NCI-H1048 (cell line): ENCODE data around the gene PRLR.
"Not testable (repeated sequence)": the region's sequence is repeated elsewhere in the genome, so short reads cannot be mapped to it uniquely, and the experiment has no call there.

ENCODE experiments used
- DNase-seq: peaks from one replicate; lab custom pipeline; 2025; lab: John Stamatoyannopoulos, UW

PRLR gene

DNA sequence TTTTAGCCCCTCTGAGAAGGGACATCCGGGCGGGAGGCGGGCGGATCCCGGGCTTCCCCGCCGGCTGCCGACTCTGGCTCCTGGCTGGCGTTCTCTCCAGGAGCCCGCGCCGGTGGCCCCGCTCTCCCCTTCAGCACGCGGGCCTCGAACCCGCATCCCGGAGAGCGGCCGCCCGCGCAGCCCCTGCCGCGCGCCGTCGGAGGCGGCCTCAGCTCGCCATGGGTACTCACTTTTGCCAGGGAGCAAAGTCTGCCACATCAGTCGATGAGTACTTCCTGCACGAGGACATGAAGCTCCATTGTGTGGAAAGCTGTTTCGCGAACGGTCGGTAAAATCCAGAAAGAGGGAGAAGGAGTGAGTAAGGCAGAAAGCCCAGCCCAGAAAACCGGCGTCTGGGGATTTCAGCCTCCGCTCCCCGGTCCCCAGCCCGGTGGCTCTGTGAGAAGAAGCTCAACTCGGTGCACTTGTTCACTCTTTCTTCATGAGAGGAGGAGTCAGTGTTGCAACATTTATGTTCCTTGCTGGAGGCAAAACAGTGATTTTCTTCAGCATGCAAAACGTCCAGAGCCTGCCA is at the start of gene PRLR:
PRLR (minus strand) TSS at position 450 of the 574 bp plus-strand sequence. CDS start 140,867 bp downstream, outside the sequence.
- DNase-seq: no peak

DNA sequence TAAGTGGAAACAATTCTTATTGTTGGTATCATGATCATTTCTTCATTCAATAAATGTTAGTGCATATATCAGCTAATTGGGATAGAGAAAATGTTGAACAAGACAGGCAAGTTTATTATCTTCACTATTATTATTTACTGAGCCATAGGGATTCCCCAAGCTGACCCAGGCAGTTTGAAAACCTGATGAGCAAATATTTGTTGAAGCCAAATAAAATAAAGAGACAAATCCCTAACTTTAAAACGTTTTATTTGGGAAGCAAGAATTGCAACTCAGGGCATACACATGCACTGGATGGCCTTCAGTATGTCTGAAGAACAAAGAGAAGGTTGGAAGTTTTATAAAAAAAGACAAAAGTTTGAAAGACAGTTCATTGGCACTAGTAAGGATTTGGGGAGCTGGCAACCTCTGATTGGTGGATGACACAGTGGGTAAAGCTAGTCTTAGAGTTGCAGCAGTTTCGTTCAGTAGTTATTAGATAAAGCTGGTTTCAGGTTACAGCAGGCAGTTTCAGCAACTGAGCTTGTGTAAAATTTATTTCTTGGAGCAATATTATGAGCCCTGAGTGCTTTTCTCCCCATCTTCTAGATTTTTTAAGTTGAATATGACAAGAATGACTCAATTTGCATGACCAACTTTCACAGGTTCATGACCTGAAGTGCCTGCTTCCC is 44.7 kb upstream of the PRLR start:
- DNase-seq: no peak

DNA sequence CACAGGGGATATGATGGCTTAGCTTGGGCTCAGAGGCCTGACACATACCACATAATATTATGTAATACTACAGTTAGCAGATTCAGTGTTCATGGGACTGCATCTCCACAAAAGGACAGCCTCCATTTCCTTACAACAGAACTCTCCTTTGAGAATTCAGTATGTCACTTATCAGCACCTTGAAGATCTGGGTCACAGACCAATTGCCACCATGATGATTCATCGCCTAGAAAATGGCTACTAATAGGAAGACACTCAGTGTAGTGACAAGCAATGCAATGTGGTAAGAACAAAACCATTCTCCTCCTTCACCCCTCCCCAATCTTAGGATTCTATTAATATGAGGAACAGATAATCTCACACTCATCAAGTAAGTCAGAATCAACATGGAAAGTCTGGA is 38.7 kb upstream of the PRLR start:
- no peak for DNase-seq

DNA sequence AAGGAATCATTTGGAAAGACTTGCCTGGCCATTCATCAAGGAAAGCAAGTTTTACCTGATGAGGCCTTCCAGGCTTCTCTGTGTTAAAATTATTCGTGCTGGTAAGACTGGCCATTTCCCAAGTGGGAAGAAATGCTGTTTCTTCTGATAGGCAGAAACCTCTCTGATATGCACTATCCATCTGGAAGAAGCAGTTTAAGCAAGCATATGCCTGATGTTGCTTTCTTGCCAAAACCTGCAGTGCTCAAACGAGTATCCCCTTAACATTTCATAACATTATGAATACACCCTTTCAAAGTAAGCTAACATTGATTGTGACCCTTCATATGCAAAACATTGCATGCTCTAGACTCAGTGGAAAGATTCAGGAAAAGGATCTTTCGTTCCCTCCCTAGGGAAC is 36.0 kb upstream of the PRLR start:
- DNase-seq: no peak

DNA sequence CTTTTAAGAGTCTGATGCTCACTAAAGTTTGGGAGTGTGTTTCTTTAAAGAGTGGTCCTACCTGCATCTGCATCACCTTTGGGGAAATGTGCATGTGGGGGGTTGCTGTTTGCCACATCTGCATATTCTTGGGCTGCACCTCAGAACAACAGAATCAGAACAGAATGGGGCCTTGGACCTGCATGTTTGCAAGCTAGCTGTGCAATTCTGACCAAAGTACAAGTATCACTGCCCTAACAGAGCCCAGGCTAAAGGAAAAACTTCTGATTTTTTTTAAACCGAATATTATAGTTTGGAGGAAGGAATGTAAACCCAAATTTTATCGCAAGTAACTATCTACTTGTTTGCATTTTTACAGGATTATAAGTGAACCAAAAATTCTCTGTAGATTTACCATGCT is 34.2 kb upstream of the PRLR start:
- DNase-seq: no peak

DNA sequence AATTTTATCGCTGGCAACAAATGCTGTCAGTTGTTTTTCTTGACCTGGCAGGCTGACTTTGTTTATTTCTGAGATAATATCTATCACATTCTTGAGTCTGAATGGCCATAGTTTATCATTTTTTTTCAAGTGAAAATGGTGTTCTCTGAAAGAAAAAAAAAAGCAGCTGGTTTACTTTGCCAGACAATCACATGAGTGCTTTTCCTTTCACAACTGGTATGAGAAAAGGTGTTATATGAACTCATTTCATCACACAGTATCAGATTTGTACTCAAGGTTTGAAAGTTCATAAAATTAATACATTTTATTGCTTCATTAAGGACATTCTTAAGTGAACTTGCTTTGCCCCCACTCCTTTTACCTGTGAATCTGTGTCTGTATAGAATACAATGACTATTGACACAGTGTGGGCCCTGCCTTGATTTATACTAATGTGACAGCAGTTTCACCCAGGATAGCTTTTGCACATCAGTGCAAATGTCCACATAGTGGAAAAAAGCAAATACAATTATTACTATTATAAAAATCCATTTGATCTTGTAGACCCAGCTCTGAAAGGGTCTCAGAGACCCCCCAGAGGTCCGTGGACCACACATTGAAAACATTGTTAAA is 33.1 kb upstream of the PRLR start:
- DNase-seq: no peak

DNA sequence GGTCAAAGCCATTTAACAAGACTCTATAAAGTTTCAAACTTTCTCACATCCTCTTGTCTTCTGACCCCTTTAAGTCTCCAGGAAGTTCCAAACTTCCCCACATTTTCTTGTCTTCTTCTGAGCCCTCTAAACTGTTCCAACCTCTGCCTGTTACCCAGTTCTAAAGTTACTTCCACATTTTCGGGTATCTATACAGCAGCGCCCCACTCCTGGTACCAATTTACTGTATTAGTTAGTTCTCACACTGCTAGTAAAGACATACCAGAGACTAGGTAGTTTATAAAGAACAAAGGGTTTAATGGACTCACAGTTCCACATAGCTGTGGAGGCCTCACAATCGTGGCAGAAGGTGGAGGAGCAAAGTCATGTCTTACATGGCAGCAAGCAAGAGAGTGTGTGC is 23.3 kb upstream of the PRLR start:
- no peak for DNase-seq

DNA sequence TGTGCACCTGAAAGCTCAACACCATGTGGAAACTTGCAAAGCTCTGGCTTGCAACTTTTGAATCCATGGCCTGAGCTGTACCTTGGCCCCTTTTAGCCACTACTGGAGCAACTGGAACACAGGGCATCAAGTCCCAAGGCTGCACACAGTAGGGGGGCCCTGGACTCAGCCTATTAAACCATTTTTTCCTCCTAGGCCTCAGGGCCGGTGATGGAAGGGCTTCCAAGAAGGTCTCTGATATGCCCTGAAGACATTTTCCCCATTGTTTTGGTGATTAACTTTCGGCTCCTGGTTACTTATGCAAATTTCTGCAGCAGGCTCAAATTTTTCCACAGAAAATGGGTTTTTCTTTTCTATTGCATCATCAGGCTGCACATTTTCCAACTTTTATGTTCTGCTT is 22.7 kb upstream of the PRLR start:
- DNase-seq: no peak

DNA sequence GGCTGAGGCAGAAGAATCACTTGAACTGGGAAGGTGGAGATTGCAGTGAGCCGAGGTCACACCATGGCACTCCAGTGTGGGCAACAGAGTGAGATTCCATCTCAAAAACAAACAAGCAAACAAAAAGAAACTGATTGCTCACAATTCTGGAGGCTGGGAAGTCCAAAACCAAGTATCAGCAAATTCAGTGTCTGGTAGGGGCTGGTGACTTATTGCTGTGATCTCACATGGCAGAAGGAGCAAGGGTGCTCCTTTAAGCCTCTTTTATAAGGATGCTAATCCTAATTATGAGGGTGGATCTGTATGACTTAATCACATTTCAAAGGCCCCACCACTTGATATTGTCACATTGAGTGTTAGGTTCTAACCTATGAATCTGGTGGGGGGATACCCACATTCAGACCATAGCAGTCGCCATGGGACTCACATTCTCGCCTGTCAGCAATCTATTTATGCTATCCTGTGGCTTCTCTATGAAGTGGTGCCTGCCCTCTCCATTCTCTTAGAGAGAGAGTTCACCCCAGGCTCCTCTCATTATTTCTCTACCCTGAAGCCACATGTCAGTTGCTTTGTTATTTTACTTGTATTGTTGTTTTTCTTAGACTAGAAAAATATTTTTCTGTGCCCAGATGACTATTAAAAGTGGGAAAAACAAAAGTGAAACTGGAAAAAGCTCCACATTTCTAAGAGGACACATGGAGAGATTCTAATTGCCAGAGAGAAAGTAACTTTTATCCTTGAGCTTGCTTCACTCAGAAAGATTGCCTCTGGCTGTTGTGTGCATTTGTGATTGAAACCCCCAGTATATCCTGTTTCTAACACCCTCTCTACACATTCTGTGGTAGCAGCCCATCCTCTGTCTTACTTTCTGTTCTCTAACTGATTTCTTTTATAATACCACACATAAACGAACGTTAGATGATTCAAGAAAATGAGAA is 18.8 kb upstream of the PRLR start:
- DNase-seq: no peak

DNA sequence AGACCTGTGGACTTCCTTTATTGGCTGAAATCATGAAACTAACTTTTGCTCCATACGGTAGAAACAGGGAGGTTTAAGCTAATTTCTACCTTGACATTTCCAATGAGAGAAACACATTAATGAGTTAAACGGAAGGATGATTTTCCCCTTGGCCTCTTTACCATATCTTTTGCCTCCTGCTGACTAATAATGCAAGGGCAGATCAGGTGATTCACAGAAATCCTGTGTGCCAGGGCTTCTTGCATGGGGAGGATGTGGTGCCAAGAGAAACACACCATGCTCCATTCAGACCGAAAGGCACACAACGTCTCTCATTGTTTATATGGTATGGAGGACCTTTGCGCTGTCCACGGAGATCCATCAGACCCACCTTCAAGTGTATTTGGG is 17.4 kb upstream of the PRLR start:
- DNase-seq: no peak

DNA sequence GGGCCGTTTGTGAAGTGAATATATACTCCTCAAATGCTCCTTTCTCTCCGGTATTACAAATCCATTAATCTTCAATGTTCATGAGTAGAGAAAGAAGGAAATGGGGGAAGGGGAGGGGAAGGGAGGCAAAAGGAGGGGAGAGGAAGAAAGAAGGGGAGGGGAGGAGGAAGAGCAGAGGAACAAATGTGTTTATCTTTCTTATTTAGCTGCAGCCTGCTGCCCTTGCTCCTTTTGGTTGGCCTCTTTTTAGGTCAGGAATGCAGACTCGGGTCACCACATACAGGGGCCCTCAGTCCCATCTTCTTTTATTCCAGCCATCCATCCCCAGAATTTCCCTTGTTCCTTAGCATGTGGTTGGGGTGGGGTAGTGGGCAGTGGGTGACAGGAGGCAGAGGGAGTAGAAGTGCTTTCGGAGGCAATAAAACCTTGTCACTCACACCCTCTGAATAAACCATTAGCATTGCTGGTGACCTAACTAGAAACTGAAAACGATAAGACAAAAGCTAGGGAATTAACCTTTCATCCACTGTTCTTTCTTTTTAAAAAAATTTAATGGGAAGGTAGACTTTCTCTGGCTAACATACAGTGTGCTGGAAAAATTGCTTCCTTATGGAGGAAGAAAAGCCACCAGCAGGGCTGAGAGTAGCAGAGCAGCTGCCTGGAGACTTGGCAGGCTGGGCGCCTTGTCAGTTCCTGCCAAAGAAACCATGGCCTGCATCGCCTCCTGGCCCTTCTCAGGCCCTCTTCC is 16.8 kb upstream of the PRLR start:
- DNase-seq: no peak

DNA sequence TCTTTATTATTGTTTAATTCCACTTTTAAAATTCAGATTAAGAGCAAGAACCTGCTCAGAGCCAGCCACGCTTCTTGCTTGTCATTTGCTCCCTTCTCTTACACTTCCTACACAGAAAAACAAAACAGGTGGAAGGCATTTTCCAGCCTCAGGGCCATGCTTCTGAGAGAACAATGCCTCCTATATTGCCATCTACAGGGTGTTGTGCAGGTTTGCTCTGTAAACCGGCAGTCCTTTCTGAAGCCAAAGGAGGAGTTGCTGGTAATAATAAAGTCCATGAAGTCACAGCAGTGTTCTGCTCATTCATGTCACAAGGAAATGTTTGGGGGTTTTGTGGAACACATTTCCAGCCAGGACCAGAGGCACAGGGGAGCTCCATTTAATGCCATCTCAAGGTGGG is 16.1 kb upstream of the PRLR start:
- DNase-seq: no peak

DNA sequence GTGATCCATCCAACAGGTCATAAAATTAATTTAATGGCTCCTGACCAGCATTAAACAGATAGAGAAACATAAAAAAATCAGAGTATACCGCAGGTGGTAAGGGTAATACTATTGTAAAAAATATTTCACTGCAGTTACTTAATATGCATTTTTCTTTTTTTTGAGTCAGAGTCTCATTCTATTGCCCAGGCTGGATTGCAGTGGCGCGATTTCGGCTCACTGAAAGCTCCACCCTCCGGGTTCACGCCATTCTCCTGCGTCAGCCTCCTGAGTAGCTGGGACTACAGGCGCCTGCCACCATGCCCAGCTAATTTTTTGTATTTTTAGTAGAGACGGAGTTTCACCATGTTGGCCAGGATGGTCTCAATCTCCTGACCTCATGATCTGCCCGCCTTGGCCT is 15.1 kb upstream of the PRLR start:
- DNase-seq: not testable (repeated sequence)

DNA sequence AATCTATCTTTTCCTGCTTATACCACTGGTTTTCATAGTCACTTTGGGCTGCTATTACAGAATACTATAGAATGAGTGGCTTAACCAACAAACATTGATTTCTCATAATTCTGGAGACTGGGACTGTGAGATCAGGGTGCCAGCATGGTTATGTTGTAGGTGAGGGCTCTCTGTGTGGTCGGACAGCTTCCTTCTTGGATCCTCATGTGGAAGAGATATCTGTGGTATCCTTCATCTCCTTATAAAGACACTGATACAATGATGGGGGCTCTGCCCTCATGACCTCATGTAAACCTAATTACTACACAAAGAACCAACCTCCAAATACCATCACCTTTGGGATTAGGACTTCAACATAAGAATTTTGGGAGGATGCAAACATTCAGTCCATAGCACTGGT is 13.9 kb upstream of the PRLR start:
- DNase-seq: no peak

DNA sequence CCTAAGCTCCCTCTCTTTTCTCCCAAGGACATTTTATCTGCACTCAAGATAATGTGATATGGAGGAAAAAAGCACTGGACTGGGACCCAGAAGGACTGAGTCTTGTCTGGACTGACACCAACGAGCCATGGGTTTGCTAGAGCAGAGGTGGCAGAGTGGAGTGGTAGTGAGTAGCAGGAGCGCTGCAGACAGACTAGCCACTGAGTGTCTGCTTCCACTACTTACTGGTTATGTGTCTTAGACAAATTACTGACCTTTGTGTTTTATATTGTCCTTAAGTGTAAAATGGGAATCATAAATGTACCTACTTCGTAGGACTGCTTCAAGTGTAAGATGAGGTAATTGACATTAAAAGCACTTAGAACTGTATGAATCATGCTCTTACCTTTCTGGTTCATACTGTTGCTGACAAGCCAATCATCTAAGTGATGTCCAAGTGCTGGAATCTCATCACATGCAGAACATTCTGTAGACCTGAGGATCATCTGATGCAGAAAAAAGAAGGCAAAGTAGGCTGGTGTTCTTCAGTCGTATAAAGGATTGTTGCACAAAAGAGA is 12.5 kb upstream of the PRLR start:
- no peak for DNase-seq

DNA sequence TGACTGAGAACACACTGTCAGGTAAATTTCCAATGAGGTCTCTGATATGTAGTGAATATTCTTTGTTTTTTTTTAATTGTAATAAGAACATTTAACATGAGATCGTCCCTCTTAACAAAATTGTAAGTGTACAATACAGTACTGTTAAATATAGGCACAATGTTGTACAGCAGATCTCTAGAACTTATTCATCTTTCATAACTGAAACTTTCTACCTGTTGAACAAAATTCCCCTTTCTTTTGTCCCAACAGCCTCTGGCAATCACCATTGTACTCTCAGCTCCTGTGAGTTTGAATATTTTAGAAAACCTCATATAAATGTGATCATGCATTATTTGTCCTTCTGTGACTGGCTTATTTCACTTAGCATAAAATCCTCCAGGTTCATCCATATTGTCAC is 10.6 kb upstream of the PRLR start:
- no peak for DNase-seq

DNA sequence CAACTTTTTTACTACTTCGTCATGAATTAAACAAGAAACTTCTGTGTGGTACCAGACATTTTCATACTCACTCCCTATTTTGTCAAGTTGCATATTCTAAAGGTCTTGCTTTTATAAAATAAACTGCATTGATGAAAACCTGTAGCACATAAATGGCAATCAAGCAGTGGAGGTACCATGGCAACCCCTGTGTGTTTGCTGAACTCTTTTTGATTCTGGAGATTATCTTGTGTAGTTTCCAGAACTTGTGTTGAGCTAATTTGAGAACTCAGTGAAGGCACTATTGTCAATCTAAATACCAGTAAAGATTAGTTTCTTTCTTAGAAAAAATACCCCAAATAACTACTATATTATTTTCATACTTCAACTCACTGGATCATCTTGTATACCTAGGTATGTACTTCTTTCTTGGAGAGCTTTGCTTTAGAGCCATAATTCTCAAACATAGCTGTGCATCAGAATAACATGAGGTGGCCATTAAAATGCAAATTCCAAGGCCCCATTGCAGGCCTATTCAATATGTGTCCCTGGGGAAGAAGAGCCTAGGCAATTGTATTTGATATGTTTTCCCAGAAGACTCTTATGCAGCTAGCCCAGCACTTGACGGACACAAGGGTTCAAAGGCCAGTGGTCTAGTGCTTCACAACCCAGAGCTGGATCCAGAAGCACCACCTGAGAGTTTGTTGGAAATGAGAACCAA is 9.8 kb upstream of the PRLR start:
- DNase-seq: no peak

DNA sequence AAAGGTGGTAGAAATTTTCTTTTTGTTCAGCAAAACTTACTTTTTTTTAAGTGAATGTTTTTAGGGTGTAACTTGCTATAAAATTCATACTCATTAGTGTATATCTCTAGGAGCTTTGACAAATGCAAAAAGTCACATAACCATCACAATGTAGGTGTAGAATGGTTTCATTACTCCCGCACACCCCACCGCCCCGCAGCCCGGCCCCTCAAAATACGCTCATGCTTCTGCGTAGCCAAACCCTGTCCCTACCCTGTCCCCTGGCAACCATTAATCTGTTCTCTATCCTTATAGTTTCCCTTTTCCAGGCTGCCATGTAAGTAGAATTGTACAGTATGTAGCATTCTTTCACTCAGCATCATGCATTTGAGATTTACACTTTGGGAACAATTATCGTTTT is 9.2 kb upstream of the PRLR start:
- no peak for DNase-seq

DNA sequence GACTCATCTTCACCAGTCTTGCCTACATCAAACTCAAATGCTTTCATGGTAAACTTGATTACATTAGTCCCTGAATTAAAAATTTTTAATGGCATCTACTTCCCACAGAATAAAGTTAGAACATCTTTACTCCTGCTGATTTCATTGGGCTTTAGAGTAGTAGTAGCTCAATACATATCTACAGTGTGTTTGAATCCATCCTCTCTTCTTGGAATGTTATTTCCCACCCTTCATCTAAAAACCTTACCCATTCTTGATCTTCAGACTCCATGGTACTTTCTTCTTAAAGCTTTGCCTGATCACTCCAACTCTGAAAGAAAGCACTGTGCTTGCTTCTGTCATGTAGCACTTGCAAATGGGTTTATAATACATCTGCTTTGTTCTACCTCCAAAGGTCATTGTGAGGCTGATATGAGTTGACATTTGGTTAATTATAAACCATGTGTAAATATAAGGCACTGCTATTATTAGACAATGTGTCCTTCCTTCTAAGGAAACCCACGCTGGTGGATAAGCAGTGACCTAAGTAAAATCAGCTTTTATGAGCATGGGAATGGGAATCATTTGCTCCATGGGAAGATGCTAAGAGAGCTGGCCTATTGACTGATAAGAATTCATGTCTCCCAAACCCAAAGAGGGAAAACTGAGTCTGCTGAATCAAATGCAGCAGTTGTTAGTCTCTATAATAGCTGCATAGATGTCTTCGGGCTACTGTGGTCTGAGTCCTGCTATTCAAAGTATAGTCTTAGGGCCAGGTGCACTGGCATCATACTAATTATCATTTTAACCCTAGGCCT is 7.5 kb upstream of the PRLR start:
- DNase-seq: no peak

DNA sequence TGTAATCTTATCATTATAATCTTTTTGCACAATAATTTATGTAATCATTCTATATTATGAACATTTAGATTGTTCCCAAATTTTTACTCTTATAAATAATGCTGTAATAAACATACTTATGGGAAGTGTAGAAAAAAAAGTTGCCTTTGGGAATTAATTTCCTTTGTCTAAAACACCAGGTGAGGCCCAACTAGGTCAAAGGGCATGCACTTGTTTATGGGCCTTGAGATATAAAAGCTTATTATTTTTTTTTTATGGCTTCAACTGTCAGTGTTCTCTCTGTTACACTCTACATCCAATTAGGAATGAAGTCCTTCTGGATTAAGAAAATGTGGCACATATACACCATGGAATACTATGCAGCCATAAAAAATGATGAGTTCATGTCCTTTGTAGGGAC is 6.5 kb upstream of the PRLR start:
- no peak for DNase-seq
